ENCODE data around the gene RBBP4.
A peak's percentile ranks its signal among the peaks of the same experiment; 100 is the strongest.
"Not testable (repeated sequence)": the region's sequence is repeated elsewhere in the genome, so short reads cannot be mapped to it uniquely, and the experiment has no call there.

The RBBP4 gene

GRCh38 chr1:32642292-32642827 lies 8.6 kb upstream of the RBBP4 start:
- not testable (repeated sequence) for DNase-seq

DNA sequence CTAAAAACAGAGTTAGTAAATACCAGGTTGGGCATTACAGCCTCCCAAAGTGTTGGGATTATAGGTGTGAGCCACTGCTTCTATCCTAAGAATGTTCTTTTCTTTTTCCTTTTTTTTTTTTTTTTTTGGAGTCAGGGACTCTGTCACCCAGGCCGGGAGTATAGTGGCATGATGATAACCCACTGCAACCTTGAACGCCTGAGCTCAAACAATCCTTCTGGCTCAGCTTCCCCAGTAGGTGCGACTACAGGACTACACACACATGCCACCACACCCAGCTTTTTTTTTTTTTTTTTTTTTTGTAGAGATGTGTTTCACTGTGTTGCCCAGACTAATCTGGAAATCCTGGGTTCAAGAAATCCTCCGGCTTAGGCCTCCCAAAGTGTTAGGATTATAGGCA lies 6.6 kb upstream of the RBBP4 start:
- DNase-seq: no peak

- DNase-seq: no peak
These were observed 3.5 kb upstream of the RBBP4 start for GRCh38 chr1:32647308-32648134.

GRCh38 chr1:32650248-32650751 lies 708 bp upstream of the RBBP4 start, which contains the start of gene ZBTB8OS:
TSS of gene ZBTB8OS (minus strand) at chr1:32650550. CDS start at chr1:32650529, 21 bp downstream.
- peak; percentile 88 for DNase-seq

- DNase-seq: peak; percentile 51
These were observed 559 bp downstream of the RBBP4 start for GRCh38 chr1:32651461-32652073.

DNA sequence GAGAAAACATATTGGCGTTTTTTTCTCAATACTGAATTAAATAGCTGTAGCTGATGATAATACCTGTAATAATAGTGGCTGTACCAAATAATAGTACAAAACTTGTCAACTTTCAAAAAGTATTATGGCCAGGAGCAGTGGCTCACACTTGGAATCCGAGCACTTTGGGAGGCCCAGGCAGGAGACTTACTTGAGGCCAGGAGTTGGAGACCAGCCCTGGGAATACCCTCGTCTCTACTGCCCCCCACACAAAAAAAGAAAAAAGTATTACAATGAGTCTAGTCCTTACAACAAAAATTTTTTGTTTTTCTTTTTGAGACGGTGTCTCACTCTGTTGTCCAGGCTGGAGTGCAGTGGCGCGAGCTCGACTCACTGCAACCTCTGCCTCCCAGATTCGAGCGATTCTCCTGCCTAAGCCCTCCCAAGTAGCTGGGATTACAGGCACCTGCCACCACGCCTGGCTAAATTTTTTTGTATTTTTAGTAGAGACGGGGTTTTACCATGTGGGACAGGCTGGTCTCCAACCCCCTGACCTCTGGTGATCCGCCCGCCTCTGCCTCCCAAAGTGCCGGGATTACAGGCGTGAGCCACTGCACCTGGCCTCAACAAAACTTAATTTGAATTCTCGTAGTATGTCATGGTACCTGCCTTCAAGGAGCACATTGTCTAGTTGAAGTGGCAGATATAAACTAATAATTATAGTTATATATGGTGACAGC lies 1.4 kb downstream of the RBBP4 start:
- no peak for DNase-seq

GRCh38 chr1:32659581-32659980 lies 8.6 kb downstream of the RBBP4 start:
- DNase-seq: no peak

DNA sequence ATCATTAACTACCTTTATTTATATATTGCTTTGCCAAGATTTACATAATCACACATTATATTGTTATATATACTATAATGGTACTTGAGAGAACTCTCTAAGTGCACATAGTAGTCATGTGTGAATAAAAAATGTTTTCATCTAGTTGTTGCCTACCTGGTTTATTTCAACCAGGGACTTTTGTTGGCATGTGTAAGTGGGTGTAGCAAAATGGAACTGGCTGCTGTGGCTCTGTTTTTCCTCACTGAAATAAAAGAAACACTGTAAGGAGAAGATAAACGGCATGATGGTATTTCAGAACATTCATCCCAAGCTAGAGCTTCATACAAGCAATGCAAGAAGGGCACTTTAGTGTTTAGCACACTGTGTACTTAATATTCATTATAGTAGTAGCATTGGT lies 14.9 kb downstream of the RBBP4 start:
- no peak for DNase-seq

GRCh38 chr1:32666901-32667566 lies 16.0 kb downstream of the RBBP4 start:
- no peak for DNase-seq

- DNase-seq: not testable (repeated sequence)
These were observed 17.7 kb downstream of the RBBP4 start for GRCh38 chr1:32668716-32669115.

DNA sequence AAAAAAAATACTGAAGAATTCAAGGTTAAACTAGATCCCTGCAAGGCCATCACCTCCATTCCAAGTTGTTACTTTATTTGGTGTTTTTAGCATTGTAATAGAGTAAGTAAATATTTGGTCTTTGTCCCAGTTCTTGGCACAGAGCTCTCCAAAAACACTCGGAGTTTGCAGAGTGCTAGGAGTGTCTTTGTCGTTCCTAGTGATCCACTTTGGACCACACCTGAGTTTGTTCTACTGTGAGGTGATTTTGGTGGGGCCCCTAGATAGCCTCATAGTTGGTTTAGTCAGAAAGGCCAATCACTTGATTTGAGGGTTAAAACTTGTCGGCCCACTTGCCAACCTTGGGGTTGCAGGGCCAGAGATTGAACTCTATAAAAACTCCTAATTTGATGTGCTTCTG lies 25.9 kb downstream of the RBBP4 start:
- no peak for DNase-seq

DNA sequence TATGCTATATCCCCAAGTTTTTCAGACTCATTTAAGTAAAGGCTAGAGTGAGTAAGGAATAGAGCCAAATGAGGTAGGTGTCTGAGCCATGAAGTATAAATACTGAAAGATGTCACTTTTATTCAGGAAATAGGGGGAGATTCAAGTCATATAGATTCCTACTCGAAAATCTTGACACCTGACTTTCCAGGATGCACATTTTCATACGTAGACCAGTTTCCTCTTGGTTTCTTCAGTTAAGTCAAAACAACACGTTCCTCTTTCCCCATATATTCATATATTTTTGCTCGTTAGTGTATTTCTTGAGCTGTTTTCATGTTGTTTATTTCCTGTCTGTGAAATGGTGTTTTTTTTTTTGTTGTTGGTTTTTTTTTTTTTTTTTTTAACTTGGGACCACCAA lies 29.0 kb downstream of the RBBP4 start:
- not testable (repeated sequence) for DNase-seq

DNA sequence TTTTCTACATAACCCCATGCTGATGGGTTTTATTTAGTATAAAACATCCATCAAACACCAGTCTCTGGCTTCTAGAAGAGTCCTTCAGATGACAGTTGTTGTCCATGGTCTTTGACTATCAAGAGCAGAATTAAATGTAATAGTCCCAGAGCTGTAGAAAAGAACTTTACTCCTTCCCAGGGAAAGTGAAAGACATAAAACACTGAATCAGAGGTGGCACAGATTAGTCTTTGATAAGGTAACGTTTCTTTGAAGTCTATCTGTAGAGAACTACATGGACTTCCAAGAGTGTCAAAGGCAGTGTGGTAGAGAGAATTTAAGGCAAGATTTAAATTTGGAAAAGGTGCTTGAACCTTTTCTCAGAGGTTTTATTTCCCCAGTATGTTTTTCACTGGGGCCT lies 29.6 kb downstream of the RBBP4 start:
- no peak for DNase-seq

DNA sequence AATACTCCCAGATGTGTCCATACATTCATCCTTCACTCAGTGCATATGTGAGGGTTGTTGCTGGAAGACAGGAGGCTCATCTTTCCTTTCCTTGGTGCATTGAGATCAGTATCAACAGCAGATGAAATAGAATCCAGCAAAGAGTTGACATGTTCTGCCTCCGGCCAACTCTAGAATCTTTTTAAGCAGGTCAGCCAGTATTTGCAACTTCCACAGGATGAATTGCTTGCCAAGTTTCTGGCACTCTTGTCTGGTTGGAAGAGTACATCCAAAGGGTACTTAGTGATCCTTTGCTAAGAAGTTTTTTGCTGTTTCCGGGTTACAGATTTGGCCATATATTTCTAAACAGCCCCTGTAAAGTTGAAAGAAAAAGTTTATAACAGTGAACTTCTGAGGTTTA lies 30.5 kb downstream of the RBBP4 start:
- DNase-seq: no peak

DNA sequence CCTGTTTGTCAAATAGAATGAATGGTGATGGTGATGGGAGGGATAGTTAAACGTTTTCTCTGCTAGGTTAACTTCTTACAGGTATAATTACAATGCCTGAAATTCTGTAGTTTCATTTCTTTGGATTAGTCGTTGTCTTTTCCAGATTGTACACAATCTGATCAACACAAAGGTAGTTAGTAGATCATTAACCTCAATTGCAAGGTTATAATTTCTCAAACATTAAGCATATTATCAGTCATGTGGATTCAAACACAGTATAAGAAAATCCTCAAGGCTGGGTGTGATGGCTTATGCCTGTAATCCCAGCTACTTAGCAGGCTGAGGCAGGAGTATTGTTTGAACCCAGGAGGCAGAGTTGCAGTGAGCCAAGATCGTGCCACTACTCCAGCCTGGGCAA lies 31.0 kb downstream of the RBBP4 start:
- no peak for DNase-seq

DNA sequence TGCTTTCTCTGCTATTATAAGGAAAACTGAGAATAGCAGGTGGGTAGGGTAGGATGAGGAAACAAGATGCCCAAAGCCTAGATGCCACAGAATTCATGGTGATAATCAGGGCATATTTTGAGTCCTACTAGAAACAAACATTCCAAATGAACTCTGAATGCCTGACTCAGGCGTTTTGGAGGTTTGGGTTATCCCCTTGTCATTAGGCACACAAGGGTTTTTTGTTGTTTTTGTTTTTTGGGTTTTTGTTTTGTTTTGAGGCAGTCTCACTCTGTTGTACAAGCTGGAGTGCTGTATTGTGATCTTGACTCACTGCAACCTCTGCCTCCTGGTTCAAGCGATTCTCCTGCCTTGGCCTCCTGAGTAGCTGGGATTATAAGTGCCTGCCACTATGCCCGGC lies 32.4 kb downstream of the RBBP4 start:
- DNase-seq: no peak

DNA sequence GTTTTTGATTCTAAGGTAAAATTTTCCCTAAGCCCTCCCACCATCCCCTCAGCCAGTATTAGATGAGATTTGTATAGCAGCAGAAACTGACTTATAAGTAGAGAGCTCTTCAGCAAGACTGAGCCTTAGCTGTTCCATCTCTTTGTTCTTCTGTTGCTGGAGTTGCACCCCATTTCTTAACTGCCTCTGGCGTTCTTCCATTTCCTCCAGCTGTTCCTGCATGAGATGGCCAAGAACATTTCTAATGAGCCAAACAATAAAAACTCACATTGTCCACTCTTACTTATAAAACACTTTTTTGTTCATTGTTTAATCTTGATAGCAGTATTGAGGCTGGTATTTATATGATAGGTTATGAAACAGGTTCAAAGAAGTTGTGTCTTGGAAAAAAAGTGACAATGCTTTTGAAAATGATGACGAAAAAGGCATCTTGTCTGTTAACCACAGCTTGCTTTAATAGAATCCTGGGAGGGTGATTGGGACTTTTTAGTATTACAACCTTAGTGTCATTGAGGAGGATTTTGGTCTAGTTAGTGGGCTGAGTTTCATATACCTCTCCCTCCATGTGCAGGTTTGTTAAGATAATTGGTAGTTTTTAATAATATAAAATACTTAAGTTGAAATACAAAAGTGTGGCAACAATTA lies 33.3 kb downstream of the RBBP4 start:
- no peak for DNase-seq

GRCh38 chr1:32685498-32685897 lies 34.5 kb downstream of the RBBP4 start:
- DNase-seq: no peak

- DNase-seq: no peak
These were observed 35.4 kb downstream of the RBBP4 start for GRCh38 chr1:32686387-32686786.

GRCh38 chr1:32693455-32694174 lies 42.6 kb downstream of the RBBP4 start:
- DNase-seq: no peak

GRCh38 chr1:32695098-32695904 lies 44.3 kb downstream of the RBBP4 start:
- peak; percentile 12 for DNase-seq
